Urinary bladder (tissue), 4 donors: ENCODE results near the gene DHRS4L2. TPM values are rescaled to one million over a fixed set of nuclear protein-coding genes. Genes with fewer than 3 reads are reported as not detected.
"Not testable (repeated sequence)": the region's sequence is repeated elsewhere in the genome, so short reads cannot be mapped to it uniquely, and the experiment has no call there.

ENCODE experiments used
- DNase-seq: peaks from one replicate; pipeline ENCODE4 v3.0.0-alpha.2; 2015; ENCODE audit errors: extremely low spot score
- H3K27ac ChIP-seq: one replicate; pipeline ENCODE4 v1.5.1; 2013; ENCODE audit warnings: low read depth, mild to moderate bottlenecking, moderate library complexity
- H3K36me3 ChIP-seq: one replicate; pipeline ENCODE4 v1.6.1; 2013; ENCODE audit warnings: mild to moderate bottlenecking, moderate library complexity; ENCODE audit not compliant: insufficient read depth
- H3K4me1 ChIP-seq: one replicate; pipeline ENCODE4 v1.6.1; 2013; ENCODE audit warnings: mild to moderate bottlenecking, moderate library complexity; ENCODE audit not compliant: insufficient read depth
- H3K4me3 ChIP-seq: one replicate; pipeline ENCODE4 v1.5.1; 2013; ENCODE audit warnings: low read depth, low read length
- WGBS: extraction: QIAGEN DNeasy Blood & Tissue Kit; methylation state at CpG from one replicate; pipeline ENCODE4 v1.1.7; 2013; 5-methylcytosine and 5-hydroxymethylcytosine counted together
- polyA plus RNA-seq: library from polyadenylated mRNA; stranded (reverse); fragments of 200-250 nt; gene quantifications from one replicate; pipeline ENCODE4 v1.2.3, GENCODE V29; 2013
- total RNA-seq: library from RNA; depleted of rRNA; stranded (reverse); fragments of >200 nt; gene quantifications from one replicate; pipeline ENCODE4 v1.2.3, GENCODE V29; 2014
- donor health status: healthy with polysubstance abuse.
- donor health status: healthy.

The DHRS4L2 gene
- total and polyA plus RNA-seq, 2 donors: 9.7 to 30.7 TPM

- DNase-seq: no peak
- Histone ChIP-seq H3K4me3 (no peak overlapping the region), H3K4me1 (no peaks in the 10 kb centered on the region), H3K27ac (no peak overlapping the region), H3K36me3 (no peaks in the 10 kb centered on the region)
- WGBS: 44% methylated on average over 5 of the region's 5 CpGs
These were observed 54.0 kb downstream of the DHRS4L2 start for GRCh38 chr14:24042746-24043145.

- H3K27ac ChIP-seq, H3K4me3 ChIP-seq, H3K36me3 ChIP-seq, DNase-seq, H3K4me1 ChIP-seq: not testable (repeated sequence)
- WGBS: 84% methylated on average over 2 of the region's 2 CpGs
These were observed 60.3 kb downstream of the DHRS4L2 start for GRCh38 chr14:24049002-24049401.

GRCh38 chr14:24050753-24051152 is 62.0 kb downstream of the DHRS4L2 start:
- H3K36me3 ChIP-seq, H3K4me1 ChIP-seq, H3K27ac ChIP-seq, H3K4me3 ChIP-seq, DNase-seq: not testable (repeated sequence)
- WGBS: 73% methylated on average over 8 of the region's 8 CpGs

GRCh38 chr14:24051176-24051788 is 62.6 kb downstream of the DHRS4L2 start:
- Histone ChIP-seq H3K36me3 (no peaks in the 10 kb centered on the region), H3K4me1 (no peaks in the 10 kb centered on the region), H3K4me3 (peak overlapping the region; percentile 73), H3K27ac (no peak overlapping the region)
- WGBS: 27% methylated on average over 20 of the region's 20 CpGs
- DNase-seq: no peak

- no peak within 1 kb of the TSS for H3K27ac ChIP-seq
- peak; percentile 10 for DNase-seq
- H3K4me1 ChIP-seq: no peaks in the 10 kb centered on the region
- peak within 1 kb of the TSS; percentile 73 for H3K4me3 ChIP-seq
- H3K36me3 ChIP-seq: no peaks in the 10 kb centered on the region
- under 1% methylated on average over 92 of the region's 92 CpGs for WGBS
These were observed 63.3 kb downstream of the DHRS4L2 start, which contains the start of gene CARMIL3 for GRCh38 chr14:24051789-24052655. Gene CARMIL3 (plus strand): TSS chr14:24052009. CDS start chr14:24052154, 145 bp downstream.

- 55% methylated on average over 20 of the region's 20 CpGs for whole genome bisulfite sequencing
- no peak overlapping the region for H3K27ac ChIP-seq
These were observed 64.2 kb downstream of the DHRS4L2 start for GRCh38 chr14:24052656-24053547.

GRCh38 chr14:24053548-24054323 is 65.0 kb downstream of the DHRS4L2 start:
- H3K27ac ChIP-seq: no peak overlapping the region
- no peaks in the 10 kb centered on the region for H3K4me1 ChIP-seq
- no peak overlapping the region for H3K4me3 ChIP-seq
- DNase-seq: no peak
- H3K36me3 ChIP-seq: no peaks in the 10 kb centered on the region
- WGBS: 81% methylated on average over 10 of the region's 10 CpGs

More at GRCh38 chr14:24052656-24053547, 64.2 kb downstream of the DHRS4L2 start:
- Histone ChIP-seq H3K4me3 (peak overlapping the region; percentile 73), H3K4me1 (no peaks in the 10 kb centered on the region), H3K36me3 (no peaks in the 10 kb centered on the region)
- DNase-seq: no peak

GRCh38 chr14:24054324-24054641 is 65.6 kb downstream of the DHRS4L2 start:
- H3K27ac ChIP-seq: no peak overlapping the region
- no peak for DNase-seq
- 91% methylated on average over 6 of the region's 6 CpGs for WGBS
- H3K36me3 ChIP-seq: no peaks in the 10 kb centered on the region
- H3K4me1 ChIP-seq: no peaks in the 10 kb centered on the region
- no peak overlapping the region for H3K4me3 ChIP-seq

GRCh38 chr14:24054646-24055045 is 65.9 kb downstream of the DHRS4L2 start:
- DNase-seq: no peak
- H3K36me3 ChIP-seq: no peaks in the 10 kb centered on the region
- H3K4me3 ChIP-seq: no peak overlapping the region
- WGBS: 90% methylated on average over 9 of the region's 9 CpGs
- H3K27ac ChIP-seq: no peak overlapping the region
- no peaks in the 10 kb centered on the region for H3K4me1 ChIP-seq

Other genes starting within 250 kb of the DHRS4L2 start
- gene DHRS4, start 35.2 kb upstream of the DHRS4L2 start, total RNA-seq: 25.9 TPM
- 53.1 TPM for gene DHRS4, start 35.2 kb upstream of the DHRS4L2 start, polyA plus RNA-seq
- 1.5 TPM for gene CARMIL3, start 63.1 kb downstream of the DHRS4L2 start, total RNA-seq
- 0.33 TPM for gene CARMIL3, start 63.1 kb downstream of the DHRS4L2 start, polyA plus RNA-seq
- gene CPNE6, start 82.6 kb downstream of the DHRS4L2 start, total RNA-seq: 0.58 TPM
- gene CPNE6, start 82.6 kb downstream of the DHRS4L2 start, polyA plus RNA-seq: 1.9 TPM
- gene PCK2, start 105.4 kb downstream of the DHRS4L2 start, total RNA-seq: 5.3 TPM
- 23.7 TPM for gene PCK2, start 105.4 kb downstream of the DHRS4L2 start, polyA plus RNA-seq
- gene DCAF11, start 125.8 kb downstream of the DHRS4L2 start, total RNA-seq: 34.0 TPM
- gene DCAF11, start 125.8 kb downstream of the DHRS4L2 start, polyA plus RNA-seq: 52.5 TPM
- gene NRL, start 126.0 kb downstream of the DHRS4L2 start, total RNA-seq: 0.85 TPM
- 2.9 TPM for gene NRL, start 126.0 kb downstream of the DHRS4L2 start, polyA plus RNA-seq
- 4.2 TPM for gene FITM1, start 141.7 kb downstream of the DHRS4L2 start, total RNA-seq
- 0.81 TPM for gene FITM1, start 141.7 kb downstream of the DHRS4L2 start, polyA plus RNA-seq
- gene PSME1, start 147.3 kb downstream of the DHRS4L2 start, total RNA-seq: 78.0 TPM
- 214 TPM for gene PSME1, start 147.3 kb downstream of the DHRS4L2 start, polyA plus RNA-seq
- 5.0 TPM for gene EMC9, start 152.7 kb downstream of the DHRS4L2 start, total RNA-seq
- gene EMC9, start 152.7 kb downstream of the DHRS4L2 start, polyA plus RNA-seq: 24.4 TPM
- 67.9 TPM for gene PSME2, start 157.7 kb downstream of the DHRS4L2 start, total RNA-seq
- gene PSME2, start 157.7 kb downstream of the DHRS4L2 start, polyA plus RNA-seq: 97.7 TPM
- 30.8 TPM for gene RNF31, start 158.6 kb downstream of the DHRS4L2 start, total RNA-seq
- 45.8 TPM for gene RNF31, start 158.6 kb downstream of the DHRS4L2 start, polyA plus RNA-seq
- gene IRF9, start 172.3 kb downstream of the DHRS4L2 start, total RNA-seq: 56.8 TPM
- gene IRF9, start 172.3 kb downstream of the DHRS4L2 start, polyA plus RNA-seq: 106 TPM
- 5.8 TPM for gene REC8, start 183.2 kb downstream of the DHRS4L2 start, total RNA-seq
- 8.5 TPM for gene REC8, start 183.2 kb downstream of the DHRS4L2 start, polyA plus RNA-seq
- gene IPO4, start 199.9 kb downstream of the DHRS4L2 start, total RNA-seq: 9.8 TPM
- gene IPO4, start 199.9 kb downstream of the DHRS4L2 start, polyA plus RNA-seq: 24.3 TPM
- 30.4 TPM for gene TM9SF1, start 206.5 kb downstream of the DHRS4L2 start, total RNA-seq
- gene TM9SF1, start 206.5 kb downstream of the DHRS4L2 start, polyA plus RNA-seq: 48.1 TPM
- gene TSSK4, start 216.8 kb downstream of the DHRS4L2 start, total RNA-seq: 0.26 TPM
- 0.11 TPM for gene TSSK4, start 216.8 kb downstream of the DHRS4L2 start, polyA plus RNA-seq
- 22.5 TPM for gene CHMP4A, start 224.6 kb downstream of the DHRS4L2 start, total RNA-seq
- 111 TPM for gene CHMP4A, start 224.6 kb downstream of the DHRS4L2 start, polyA plus RNA-seq
- gene MDP1, start 227.1 kb downstream of the DHRS4L2 start, total RNA-seq: 15.1 TPM
- gene MDP1, start 227.1 kb downstream of the DHRS4L2 start, polyA plus RNA-seq: 29.1 TPM
- gene NEDD8, start 243.4 kb downstream of the DHRS4L2 start, total RNA-seq: 73.8 TPM
- gene NEDD8, start 243.4 kb downstream of the DHRS4L2 start, polyA plus RNA-seq: 220 TPM
- gene GMPR2, start 244.0 kb downstream of the DHRS4L2 start, total RNA-seq: 44.9 TPM
- 63.1 TPM for gene GMPR2, start 244.0 kb downstream of the DHRS4L2 start, polyA plus RNA-seq